Measurements from ENCODE around the gene KCNK18. TPM values are rescaled to one million over a fixed set of nuclear protein-coding genes. Genes with fewer than 3 reads are reported as not detected.

Gene KCNK18
- total RNA-seq, 1 experiment from 2014 or later = not detected

DNA sequence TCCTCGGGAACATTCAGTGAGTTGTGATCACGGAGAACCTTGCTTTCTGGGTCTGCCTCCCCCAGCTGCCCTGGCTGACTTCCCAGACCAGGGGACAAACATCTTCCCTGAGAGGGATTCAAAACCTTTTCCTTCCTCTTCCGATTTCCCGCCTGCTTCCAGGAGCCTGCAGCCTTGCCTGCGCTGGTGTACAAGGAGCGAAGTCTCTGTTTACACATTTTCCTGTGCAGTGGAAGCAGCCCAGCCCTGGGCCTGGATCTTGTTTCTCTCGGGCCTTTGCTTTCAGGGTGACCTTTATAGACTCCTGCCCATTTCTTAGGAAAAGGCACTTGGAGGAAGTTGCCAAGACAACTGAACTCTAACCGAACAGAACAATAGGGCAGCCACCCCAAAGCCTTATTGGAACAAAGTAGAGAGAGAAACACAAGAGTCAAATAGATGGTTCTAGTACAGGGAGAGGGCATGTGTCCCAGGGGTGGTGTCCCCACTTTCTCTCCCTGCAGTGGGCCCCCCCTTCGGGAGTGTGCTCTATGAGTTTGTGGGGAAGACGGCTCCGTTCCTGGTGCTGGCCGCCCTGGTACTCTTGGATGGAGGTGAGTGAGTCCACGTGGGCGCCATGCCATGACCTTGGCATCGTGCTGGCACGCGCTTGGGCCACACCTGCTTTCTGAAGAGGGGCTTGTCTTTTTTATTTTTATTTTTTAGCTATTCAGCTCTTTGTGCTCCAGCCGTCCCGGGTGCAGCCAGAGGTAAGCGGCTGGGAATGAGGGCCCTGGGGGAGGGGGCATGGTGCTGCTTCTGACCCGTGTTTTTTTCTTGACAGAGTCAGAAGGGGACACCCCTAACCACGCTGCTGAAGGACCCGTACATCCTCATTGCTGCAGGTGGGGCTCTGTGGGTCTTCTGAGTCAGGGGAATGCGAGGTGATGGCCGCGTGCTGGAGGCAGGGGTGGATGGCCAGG, 57.8 kb downstream of the KCNK18 start:
- TF ChIP-seq CTCF (IDR thresholded peaks at IDR 0.05) (no peak), POLR2AphosphoS5 (IDR thresholded peaks at IDR 0.05; ENCODE audit: low read depth, low read length) (no peak), TCF7L2 (IDR thresholded peaks at IDR 0.05; ENCODE audit: low read depth, low read length) (no peak), REST (IDR thresholded peaks at IDR 0.05; ENCODE audit: insufficient read depth in 1 of 2, low read depth in 2 of 2, low read length in 1 of 2) (no peak), SIN3A (IDR thresholded peaks at IDR 0.05; ENCODE audit: borderline replicate concordance, insufficient read depth, low read depth, low read length) (no peak)
- no TSS peak for BruUV-seq (replicated peaks)
- H3K4me1 ChIP-seq (ENCODE audit: control insufficient read depth, insufficient read depth, low read length) = no peaks in the 10 kb centered on the region
- intact Hi-C loops (cut with micrococcal nuclease; ENCODE audit: unreplicated experiment) = no loop called here
- no peaks in the 10 kb centered on the region for H3K9me3 ChIP-seq (ENCODE audit: control insufficient read depth, insufficient read depth, low read depth, low read length)
- no peaks in the 10 kb centered on the region for H3K36me3 ChIP-seq (ENCODE audit: control insufficient read depth, insufficient read depth, low read length)
- ChIA-PET POLR2A (no interaction called here), CTCF (no interaction called here)
- DNase-seq (ENCODE audit: low read depth, low spot score) (no peak), ATAC-seq (no peak)
- H3K27me3 ChIP-seq (ENCODE audit: control insufficient read depth, insufficient read depth, low read length) = peaks cover 31% of the 10 kb centered on the region
- no peak overlapping the region for H3K27ac ChIP-seq (ENCODE audit: low read length)
- in situ Hi-C loops (cut with HindIII; ENCODE audit: low pct_unique_long_range_greater_than_20kb, low sequenced_read_pairs) = no loop called here
- no peak overlapping the region for H3K4me3 ChIP-seq (ENCODE audit: low read depth in 2 of 2, low read length in 2 of 2)

- Histone ChIP-seq H3K36me3 (ENCODE audit: control insufficient read depth, insufficient read depth, low read length) (no peaks in the 10 kb centered on the region), H3K27ac (ENCODE audit: low read length) (no peak overlapping the region), H3K27me3 (ENCODE audit: control insufficient read depth, insufficient read depth, low read length) (peaks cover 31% of the 10 kb centered on the region), H3K4me1 (ENCODE audit: control insufficient read depth, insufficient read depth, low read length) (no peaks in the 10 kb centered on the region), H3K4me3 (ENCODE audit: low read depth in 2 of 2, low read length in 2 of 2) (no peak overlapping the region), H3K9me3 (ENCODE audit: control insufficient read depth, insufficient read depth, low read depth, low read length) (no peaks in the 10 kb centered on the region)
- TF ChIP-seq REST (IDR thresholded peaks at IDR 0.05; ENCODE audit: insufficient read depth in 1 of 2, low read depth in 2 of 2, low read length in 1 of 2) (no peak), TCF7L2 (IDR thresholded peaks at IDR 0.05; ENCODE audit: low read depth, low read length) (no peak), POLR2AphosphoS5 (IDR thresholded peaks at IDR 0.05; ENCODE audit: low read depth, low read length) (no peak), SIN3A (IDR thresholded peaks at IDR 0.05; ENCODE audit: borderline replicate concordance, insufficient read depth, low read depth, low read length) (no peak), CTCF (IDR thresholded peaks at IDR 0.05) (no peak)
- in situ Hi-C loops (cut with HindIII; ENCODE audit: low pct_unique_long_range_greater_than_20kb, low sequenced_read_pairs) (no loop called here), intact Hi-C loops (cut with micrococcal nuclease; ENCODE audit: unreplicated experiment) (no loop called here)
- BruUV-seq (replicated peaks) = no TSS peak
- ChIA-PET POLR2A (no interaction called here), CTCF (no interaction called here)
- DNase-seq (ENCODE audit: low read depth, low spot score) (no peak), ATAC-seq (no peak; the same call in 1 of the 2 replicates)
Observed at GRCh38 chr10:117255835-117256460, 58.7 kb downstream of the KCNK18 start.

All from Panc1 (cell line).